Mucosa of descending colon (tissue), 3 donors: Measurements from ENCODE around the gene DNAH17. TPM values are rescaled to one million over a fixed set of nuclear protein-coding genes. Genes with fewer than 3 reads are reported as not detected.

ENCODE experiments used
- ATAC-seq: fragments of 200-7000 bp; cut with Tn5 transposase; one replicate; pipeline ENCODE4 v1.9.1; 2020; ENCODE audit warnings: mild to moderate bottlenecking, moderate library complexity
- DNase-seq, 3 donors: peaks; one replicate each; pipeline ENCODE4 v3.0.0-alpha.2; 2020
- H3K36me3 ChIP-seq: fragments of 200-600 bp; one replicate; pipeline ENCODE4 v1.8.0; 2021; ENCODE audit warnings: low read depth, mild to moderate bottlenecking
- H3K4me1 ChIP-seq: fragments of 200-600 bp; one replicate; pipeline ENCODE4 v1.8.0; 2021; ENCODE audit warnings: low read depth, mild to moderate bottlenecking
- H3K4me3 ChIP-seq: fragments of 200-600 bp; one replicate; pipeline ENCODE4 v1.8.0; 2021; ENCODE audit warnings: mild to moderate bottlenecking
- H3K9me3 ChIP-seq: fragments of 200-600 bp; one replicate; pipeline ENCODE4 v1.8.0; 2021; ENCODE audit warnings: mild to moderate bottlenecking
- intact Hi-C, 2 donors: fragments of 100-400 bp; cut with DNase I in 1 of 2; cut with micrococcal nuclease in 1 of 2; formaldehyde crosslinking; loops; one replicate each; pipeline versions ENCODE4 v1.11.0 to v1.11.1; 2022; cut with DNase I, micrococcal nuclease
- total RNA-seq, 3 donors: library from RNA; stranded (reverse); fragmentation: NEBNext Ultra II Directional in 2 of 3; extraction: Animal tissue kit (Norgen Biotek cat#: 25700) in 2 of 3; gene quantifications; one replicate each; pipeline versions ENCODE4 v1.2.1 to v1.2.4, GENCODE V29; 2021 to 2023
- TF ChIP-seq, protein P1 (sequence below): fragments of 200-600 bp; IDR thresholded peaks from one replicate; pipeline ENCODE4 v1.8.0; 2022; ENCODE audit warnings: antibody characterized with exemption, mild to moderate bottlenecking
- donor health status: DM: no; HTN: no; CAD: no; lungs with moderate emphysema.
- donor health status: DM: no; HTN: no; CAD: no.
- donor health status: DM: no; HTN: yes; CAD: no.

DNAH17 gene
- total RNA-seq, 3 donors from 2014 or later = 0.06 to 0.17 TPM; not detected in 1

DNA sequence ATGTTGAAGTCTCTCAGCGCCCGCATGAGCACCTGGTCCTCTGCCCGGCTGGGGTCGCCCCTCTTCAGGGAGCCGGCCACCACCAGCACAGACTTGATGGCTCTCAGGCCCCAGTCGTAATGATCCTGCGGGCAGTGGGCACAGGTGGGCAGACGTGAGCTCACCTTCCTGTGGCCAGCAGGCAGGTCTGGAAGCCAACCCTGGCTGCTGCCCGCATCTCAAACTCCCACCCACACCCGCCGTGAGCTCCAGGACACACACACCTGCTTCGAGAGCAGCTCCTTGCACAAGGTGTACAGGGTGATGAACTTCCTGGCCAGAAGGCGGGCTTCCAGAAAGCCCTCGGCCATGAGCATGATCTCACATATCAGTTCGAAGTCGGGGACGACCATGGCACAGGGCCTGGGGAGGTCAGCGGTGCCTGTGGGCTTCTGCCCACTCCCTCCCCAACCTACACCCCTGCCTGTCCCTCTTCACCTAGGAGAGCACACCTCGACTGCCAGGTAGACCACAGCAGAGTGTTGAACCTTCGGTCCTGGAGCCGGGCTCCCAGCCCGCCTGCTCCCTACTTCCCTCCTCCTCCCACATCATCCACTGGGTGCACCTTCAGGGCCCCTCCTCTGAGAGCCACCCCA, 82.4 kb downstream of the DNAH17 start:
- Histone ChIP-seq H3K9me3 (no peaks in the 10 kb centered on the region), H3K36me3 (no peaks in the 10 kb centered on the region), H3K4me3 (no peak overlapping the region), H3K4me1 (no peaks in the 10 kb centered on the region)
- intact Hi-C loops = loop anchor here in 1 of 2 donors (5.0 to 10.0 kb wide), 2 partner anchors 212 to 300 kb away; no protein-coding TSS in a partner anchor
- peak in 1 of 3 donors; percentile 27 for DNase-seq
- TF ChIP-seq, protein P1, sequence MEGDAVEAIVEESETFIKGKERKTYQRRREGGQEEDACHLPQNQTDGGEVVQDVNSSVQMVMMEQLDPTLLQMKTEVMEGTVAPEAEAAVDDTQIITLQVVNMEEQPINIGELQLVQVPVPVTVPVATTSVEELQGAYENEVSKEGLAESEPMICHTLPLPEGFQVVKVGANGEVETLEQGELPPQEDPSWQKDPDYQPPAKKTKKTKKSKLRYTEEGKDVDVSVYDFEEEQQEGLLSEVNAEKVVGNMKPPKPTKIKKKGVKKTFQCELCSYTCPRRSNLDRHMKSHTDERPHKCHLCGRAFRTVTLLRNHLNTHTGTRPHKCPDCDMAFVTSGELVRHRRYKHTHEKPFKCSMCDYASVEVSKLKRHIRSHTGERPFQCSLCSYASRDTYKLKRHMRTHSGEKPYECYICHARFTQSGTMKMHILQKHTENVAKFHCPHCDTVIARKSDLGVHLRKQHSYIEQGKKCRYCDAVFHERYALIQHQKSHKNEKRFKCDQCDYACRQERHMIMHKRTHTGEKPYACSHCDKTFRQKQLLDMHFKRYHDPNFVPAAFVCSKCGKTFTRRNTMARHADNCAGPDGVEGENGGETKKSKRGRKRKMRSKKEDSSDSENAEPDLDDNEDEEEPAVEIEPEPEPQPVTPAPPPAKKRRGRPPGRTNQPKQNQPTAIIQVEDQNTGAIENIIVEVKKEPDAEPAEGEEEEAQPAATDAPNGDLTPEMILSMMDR = no peak
- no peak for ATAC-seq

DNA sequence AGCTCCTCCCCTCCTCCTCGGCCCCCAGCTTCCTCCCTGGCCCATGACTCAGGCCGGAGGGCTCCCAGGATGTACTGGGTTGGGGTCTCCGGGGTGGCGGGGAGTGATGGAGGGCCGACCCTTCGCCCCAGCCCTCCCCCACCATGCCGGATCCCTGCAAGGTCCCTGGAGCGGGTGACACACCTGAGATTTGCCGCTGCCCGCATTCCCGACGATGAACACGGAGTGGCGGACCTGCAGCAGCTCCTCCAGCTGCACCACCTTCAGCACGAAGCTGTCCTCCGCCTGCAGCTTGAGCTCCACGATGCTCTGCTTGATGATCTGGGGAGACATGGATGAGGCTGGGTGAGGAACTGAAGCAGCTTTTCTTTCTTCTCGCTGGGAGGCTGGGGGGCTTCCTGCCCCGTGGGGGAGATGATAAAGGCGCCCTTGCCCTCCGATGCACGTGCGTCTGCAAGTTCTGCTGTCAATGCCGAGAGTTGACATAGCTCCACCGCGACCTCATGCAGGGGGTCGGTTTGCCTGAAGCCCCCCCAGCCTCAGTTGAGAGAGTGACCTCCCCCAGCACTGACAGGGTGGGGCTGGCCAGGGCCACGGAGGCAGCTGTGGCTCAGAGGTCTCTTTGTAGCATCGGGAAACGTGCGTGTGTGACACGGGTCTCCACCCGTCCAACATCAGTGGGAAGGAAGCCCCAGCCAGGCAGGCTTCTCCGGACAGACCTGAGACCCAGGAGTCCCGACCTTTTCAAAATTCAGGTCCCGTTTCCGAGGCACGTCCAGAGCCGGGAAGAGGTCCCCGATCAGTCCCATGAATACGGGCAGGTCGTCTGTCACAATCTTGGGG, 83.1 kb downstream of the DNAH17 start:
- H3K9me3 ChIP-seq = no peaks in the 10 kb centered on the region
- DNase-seq (peak in 1 of 3 donors; percentile 34), ATAC-seq (no peak)
- no peak overlapping the region for H3K4me3 ChIP-seq
- intact Hi-C loops = loop anchor here in 1 of 2 donors (10.0 kb wide), 1 partner anchor 301 kb away; no protein-coding TSS in a partner anchor
- no peaks in the 10 kb centered on the region for H3K36me3 ChIP-seq
- TF ChIP-seq, protein P1 = no peak
- no peaks in the 10 kb centered on the region for H3K4me1 ChIP-seq

DNA sequence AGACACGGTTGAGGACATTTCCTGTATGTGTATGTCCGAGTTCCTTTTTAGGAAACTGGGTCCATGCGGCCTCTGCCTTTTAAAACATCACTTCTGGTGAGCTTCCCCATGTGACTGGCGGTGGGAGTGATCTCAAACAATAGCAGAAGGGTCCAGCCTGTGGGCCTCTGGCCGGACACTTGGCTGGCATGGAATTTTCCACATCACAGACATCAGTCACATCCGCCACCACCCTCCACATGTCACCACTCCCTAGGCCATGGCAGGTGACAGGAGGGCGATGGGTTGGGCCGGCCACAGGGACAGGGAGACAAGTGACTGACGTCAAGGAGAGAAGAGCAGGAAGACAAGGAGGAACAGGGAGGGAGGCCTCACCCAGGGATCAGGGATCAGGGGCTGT, 83.7 kb downstream of the DNAH17 start:
- ATAC-seq (peak; percentile 64), DNase-seq (peak in 1 of 3 donors; percentile 48)
- Histone ChIP-seq H3K4me3 (no peak overlapping the region), H3K4me1 (no peaks in the 10 kb centered on the region), H3K36me3 (no peaks in the 10 kb centered on the region), H3K9me3 (no peaks in the 10 kb centered on the region)
- intact Hi-C loops = loop anchor here in 1 of 2 donors (10.0 kb wide), 1 partner anchor 301 kb away; no protein-coding TSS in a partner anchor
- TF ChIP-seq, protein P1 = no peak

DNA sequence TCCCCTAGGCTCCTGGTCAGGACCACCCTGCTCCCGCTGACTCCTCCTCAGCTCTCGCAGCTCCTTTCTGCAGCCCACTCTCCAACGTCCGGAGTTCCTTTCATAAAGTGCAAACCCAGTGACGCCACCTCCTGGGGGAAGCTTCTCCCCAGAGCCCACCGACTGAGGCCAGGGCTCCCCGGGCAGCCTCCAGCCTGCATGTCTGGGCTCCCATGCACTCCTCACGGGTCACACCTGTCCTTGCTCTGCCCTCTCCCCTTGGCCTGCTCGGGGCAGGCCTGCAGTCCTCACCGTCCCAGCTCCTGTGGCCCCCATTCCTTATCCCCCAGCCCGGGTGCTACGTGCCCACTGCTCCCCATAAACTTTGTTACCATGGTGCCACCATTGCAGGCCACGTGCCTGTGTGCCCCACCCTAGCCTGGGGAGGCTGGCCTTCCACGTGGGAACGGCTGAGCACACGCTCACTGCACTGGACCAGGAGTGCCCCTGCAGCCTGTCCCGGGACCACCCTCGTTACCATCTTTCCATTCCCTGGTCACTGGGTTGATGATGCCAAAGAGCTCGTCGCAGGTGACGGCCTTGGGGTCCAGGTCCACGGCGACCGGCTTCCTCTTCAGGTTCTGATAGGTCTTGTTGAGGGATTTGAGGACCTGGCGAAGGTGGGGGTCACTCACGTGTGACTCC, 84.9 kb downstream of the DNAH17 start:
- ATAC-seq (no peak), DNase-seq (no peak)
- no peaks in the 10 kb centered on the region for H3K36me3 ChIP-seq
- TF ChIP-seq, protein P1 = no peak
- intact Hi-C loops = loop anchor here in 1 of 2 donors (10.0 kb wide), 1 partner anchor 303 kb away; no protein-coding TSS in a partner anchor
- no peaks in the 10 kb centered on the region for H3K4me1 ChIP-seq
- H3K4me3 ChIP-seq = no peak overlapping the region
- H3K9me3 ChIP-seq = no peaks in the 10 kb centered on the region
